Suprapubic skin (tissue), 4 donors: Measurements from ENCODE around the gene AK1. TPM values are rescaled to one million over a fixed set of nuclear protein-coding genes. Genes with fewer than 3 reads are reported as not detected.
A peak's percentile ranks its signal among the peaks of the same experiment; 100 is the strongest.
"Not testable (repeated sequence)": the region's sequence is repeated elsewhere in the genome, so short reads cannot be mapped to it uniquely, and the experiment has no call there.

Source experiments
- DNase-seq, 2 donors: peaks; one replicate each; pipeline ENCODE4 v3.0.0-alpha.2; 2019; ENCODE audit warnings: low spot score in 2 of 2
- H3K27ac ChIP-seq: fragments of 200-600 bp; sonication (generic); one replicate; pipeline ENCODE4 v1.5.1; 2019
- H3K27me3 ChIP-seq: fragments of 200-600 bp; sonication (generic); one replicate; pipeline ENCODE4 v1.5.1; 2019
- H3K36me3 ChIP-seq: fragments of 200-600 bp; sonication (generic); one replicate; pipeline ENCODE4 v1.5.1; 2019
- H3K4me1 ChIP-seq: fragments of 200-600 bp; sonication (generic); one replicate; pipeline ENCODE4 v1.5.1; 2019
- H3K4me3 ChIP-seq: fragments of 200-600 bp; sonication (generic); one replicate; pipeline ENCODE4 v1.5.1; 2019; ENCODE audit warnings: mild to moderate bottlenecking
- H3K9me3 ChIP-seq: fragments of 200-600 bp; sonication (generic); one replicate; pipeline ENCODE4 v1.5.1; 2019
- CTCF ChIP-seq, 2 donors: fragments of 200-600 bp in 1 of 2; fragments of 450-650 bp in 1 of 2; sonication (generic) in 1 of 2; IDR thresholded peaks; one replicate each; pipeline ENCODE4 v1.5.1; 2016 to 2019; ENCODE audit warnings: antibody characterized with exemption in 2 of 2, mild to moderate bottlenecking in 1 of 2, moderate library complexity in 1 of 2
- EP300 ChIP-seq: sonication (generic); formaldehyde crosslinking; IDR thresholded peaks from one replicate; pipeline ENCODE4 v1.6.1; 2017; ENCODE audit warnings: antibody characterized with exemption
- POLR2A ChIP-seq, 2 donors: fragments of 450-650 bp; IDR thresholded peaks; one replicate each; pipeline ENCODE4 v1.6.1; 2017; ENCODE audit warnings: antibody characterized with exemption in 2 of 2, mild to moderate bottlenecking in 2 of 2, moderate library complexity in 2 of 2
- POLR2AphosphoS5 ChIP-seq, 3 donors: sonication (generic); formaldehyde crosslinking; IDR thresholded peaks; one replicate each; pipeline ENCODE4 v1.6.1; 2017; ENCODE audit warnings: antibody characterized with exemption in 3 of 3
- WGBS: methylation state at CpG from one replicate; pipeline ENCODE4 v1.1.5; 2018; 5-methylcytosine and 5-hydroxymethylcytosine counted together
- total RNA-seq, 4 donors: library from RNA; depleted of rRNA; stranded (reverse); fragments of >200 nt; gene quantifications; one replicate each; pipeline ENCODE4 v1.1.0, GENCODE V29; 2016

AK1 gene
- total RNA-seq, 4 donors from 2014 or later: 22.6 to 36.0 (median 26.0) TPM

GRCh38 chr9:127848756-127849504 is 28.5 kb downstream of the AK1 start:
- peak overlapping the region; percentile 58 for H3K4me3 ChIP-seq
- peaks cover 38% of the 10 kb centered on the region for H3K4me1 ChIP-seq
- DNase-seq: no peak
- H3K36me3 ChIP-seq: no peaks in the 10 kb centered on the region
- TF ChIP-seq POLR2A (IDR thresholded peaks at IDR 0.05) (no peak), EP300 (no peak), CTCF (IDR thresholded peaks at IDR 0.05) (no peak), POLR2AphosphoS5 (IDR thresholded peaks at IDR 0.05) (no peak)
- WGBS: 88% methylated on average over 10 of the region's 10 CpGs
- H3K9me3 ChIP-seq: no peaks in the 10 kb centered on the region
- no peaks in the 10 kb centered on the region for H3K27me3 ChIP-seq
- no peak overlapping the region for H3K27ac ChIP-seq

GRCh38 chr9:127847833-127848755 is 29.4 kb downstream of the AK1 start:
- Histone ChIP-seq H3K9me3 (no peaks in the 10 kb centered on the region), H3K36me3 (peaks cover under 1% of the 10 kb centered on the region), H3K4me1 (peaks cover 30% of the 10 kb centered on the region), H3K27me3 (no peaks in the 10 kb centered on the region), H3K27ac (no peak overlapping the region), H3K4me3 (peak overlapping the region; percentile 5)
- DNase-seq: peak in 1 of 2 donors; percentile 61
- 79% methylated on average over 12 of the region's 12 CpGs for WGBS
- TF ChIP-seq CTCF (IDR thresholded peaks at IDR 0.05): no peak
- TF ChIP-seq POLR2AphosphoS5 (IDR thresholded peaks at IDR 0.05): no peak
- TF ChIP-seq EP300: no peak
- no peak for TF ChIP-seq POLR2A (IDR thresholded peaks at IDR 0.05)

- Histone ChIP-seq H3K27me3 (no peaks in the 10 kb centered on the region), H3K4me3 (peak overlapping the region; percentile 5), H3K9me3 (no peaks in the 10 kb centered on the region), H3K4me1 (peaks cover 22% of the 10 kb centered on the region), H3K36me3 (peaks cover 9% of the 10 kb centered on the region), H3K27ac (no peak overlapping the region)
- DNase-seq: no peak
- WGBS: 52% methylated on average over 2 of the region's 6 CpGs
- TF ChIP-seq CTCF (IDR thresholded peaks at IDR 0.05) (no peak), POLR2A (IDR thresholded peaks at IDR 0.05) (no peak), EP300 (no peak), POLR2AphosphoS5 (IDR thresholded peaks at IDR 0.05) (no peak)
Measured at GRCh38 chr9:127847178-127847510, 30.3 kb downstream of the AK1 start.

GRCh38 chr9:127846443-127847177 is 30.9 kb downstream of the AK1 start:
- WGBS: 56% methylated on average over 14 of the region's 18 CpGs

GRCh38 chr9:127845619-127846018 is 31.9 kb downstream of the AK1 start:
- not testable (repeated sequence) for H3K4me3 ChIP-seq, H3K9me3 ChIP-seq, H3K27me3 ChIP-seq, DNase-seq
- H3K36me3 ChIP-seq: peaks cover 16% of the 10 kb centered on the region
- 92% methylated on average over 4 of the region's 4 CpGs for WGBS
- H3K4me1 ChIP-seq: peaks cover 18% of the 10 kb centered on the region
- peak overlapping the region; percentile 40 for H3K27ac ChIP-seq

More at GRCh38 chr9:127846443-127847177, 30.9 kb downstream of the AK1 start:
- Histone ChIP-seq H3K36me3 (peaks cover 12% of the 10 kb centered on the region), H3K9me3 (no peaks in the 10 kb centered on the region), H3K4me1 (peaks cover 20% of the 10 kb centered on the region), H3K27me3 (no peaks in the 10 kb centered on the region), H3K27ac (peak overlapping the region; percentile 40), H3K4me3 (no peak overlapping the region)
- TF ChIP-seq CTCF (IDR thresholded peaks at IDR 0.05) (no peak), EP300 (no peak), POLR2AphosphoS5 (IDR thresholded peaks at IDR 0.05) (no peak), POLR2A (IDR thresholded peaks at IDR 0.05) (no peak)
- peak in 1 of 2 donors; percentile 58 for DNase-seq
